GM12878 (cell line): Measurements from ENCODE around the gene GLB1L2. TPM values are rescaled to one million over a fixed set of nuclear protein-coding genes. Genes with fewer than 3 reads are reported as not detected.

ENCODE experiments used
- ATAC-seq: fragments of 200-7000 bp; cut with Tn5 transposase; 3 replicates; pipeline ENCODE4 v1.9.1; 2020; ENCODE audit warnings: mild to moderate bottlenecking, moderate library complexity
- BruUV-seq: library from RNA; stranded (reverse); fragments of 400-500 nt; replicated peaks from 2 replicates; lab custom pipeline; 2021; lab: Mats Ljungman, UMichigan
- CTCF ChIA-PET: fragments of 300-600 bp; sonication (Branson Sonifier 250); formaldehyde crosslinking; extraction: SDS; loops from one replicate; lab custom pipeline; 2021; ENCODE audit warnings: inconsistent platforms; lab: Yijun Ruan, JAX
- POLR2A ChIA-PET: fragments of 350-600 bp; formaldehyde crosslinking; extraction: SDS; loops from one replicate; lab custom pipeline; 2021; ENCODE audit warnings: inconsistent platforms; lab: Charles Lee
- RAD21 ChIA-PET: fragments of 300-600 bp; sonication (Branson Sonifier 250); formaldehyde crosslinking; loops from one replicate; lab custom pipeline; 2023; ENCODE audit warnings: antibody characterized with exemption; ENCODE audit not compliant: unreplicated experiment; lab: Charles Lee
- SMC1A ChIA-PET: fragments of 300-600 bp; sonication (Branson Sonifier 250); formaldehyde crosslinking; loops from one replicate; lab custom pipeline; 2023; ENCODE audit not compliant: unreplicated experiment, uncharacterized antibody; lab: Charles Lee
- DNase-seq: peaks from one replicate; pipeline ENCODE4 v3.0.0-alpha.2; 2011; ENCODE audit warnings: low read depth, low spot score
- FAIRE-seq: peaks from 3 replicates; lab custom pipeline; 2011; peaks lifted over from hg19 to GRCh38; lab: Jason Lieb, UNC
- H2AFZ ChIP-seq: 2 replicates; pipeline ENCODE4 v1.6.0; 2011; ENCODE audit warnings: low read depth, low read length, control low read depth; ENCODE audit not compliant: control insufficient read depth
- H3K27ac ChIP-seq: 2 replicates; pipeline ENCODE4 v1.5.1; 2011; ENCODE audit warnings: control low read depth; ENCODE audit not compliant: control insufficient read depth, insufficient read depth
- H3K27me3 ChIP-seq, 2 experiments: replicated peaks in 1 of 2; 2 replicates each; pipeline versions ENCODE4 v1.6.0 to v1.6.1; 2011; ENCODE audit warnings: low read length in 1 of 2; ENCODE audit not compliant: control insufficient read depth in 2 of 2, insufficient read depth in 2 of 2
- H3K36me3 ChIP-seq, 2 experiments: 2 replicates each; pipeline ENCODE4 v1.5.1; 2011; ENCODE audit warnings: low read length in 1 of 2; ENCODE audit not compliant: control insufficient read depth in 2 of 2, insufficient read depth in 2 of 2
- H3K4me1 ChIP-seq: 2 replicates; pipeline ENCODE4 v1.6.1; 2011; ENCODE audit warnings: mild to moderate bottlenecking, low read length, moderate library complexity, mixed read lengths; ENCODE audit not compliant: control insufficient read depth, insufficient read depth
- H3K4me2 ChIP-seq: 2 replicates; pipeline ENCODE4 v1.6.0; 2011; ENCODE audit warnings: control low read depth; ENCODE audit not compliant: control insufficient read depth, insufficient read depth
- H3K4me3 ChIP-seq: fragments of 200-600 bp; sonication (generic); 2 replicates; pipeline ENCODE4 v1.5.1; 2016
- H3K79me2 ChIP-seq: 2 replicates; pipeline ENCODE4 v1.6.0; 2011; ENCODE audit warnings: low read length; ENCODE audit not compliant: control insufficient read depth, insufficient read depth
- H3K9ac ChIP-seq: 2 replicates; pipeline ENCODE4 v1.8.0; 2011; ENCODE audit warnings: low read length, control low read depth, mixed read lengths; ENCODE audit not compliant: control insufficient read depth, insufficient read depth
- H3K9me3 ChIP-seq: replicated peaks from 3 replicates; pipeline ENCODE4 v1.5.1; 2011; ENCODE audit warnings: mild to moderate bottlenecking, low read length; ENCODE audit not compliant: control insufficient read depth, insufficient read depth
- H4K20me1 ChIP-seq: 2 replicates; pipeline ENCODE4 v1.6.0; 2011; ENCODE audit not compliant: control insufficient read depth, insufficient read depth
- CEBPB ChIP-seq, 2 experiments: fragments of 150-350 bp in 1 of 2; IDR thresholded peaks; 2 replicates each; pipeline ENCODE4 v1.6.1; 2012 to 2014; ENCODE audit warnings: low read depth in 2 of 2, low read length in 2 of 2, borderline replicate concordance in 1 of 2, inconsistent platforms in 1 of 2
- EZH2 ChIP-seq: IDR thresholded peaks from 2 replicates; pipeline ENCODE4 v1.6.1; 2012; ENCODE audit warnings: low read depth, mild to moderate bottlenecking, control low read depth, inconsistent platforms, low read length, borderline replicate concordance; ENCODE audit not compliant: control insufficient read depth
- KDM1A ChIP-seq: fragments of 200-600 bp; sonication (generic); IDR thresholded peaks from 2 replicates; pipeline ENCODE4 v1.6.1; 2016; ENCODE audit warnings: borderline replicate concordance
- PAX5 ChIP-seq: IDR thresholded peaks from 2 replicates; pipeline ENCODE4 v1.6.1; 2011; ENCODE audit warnings: low read depth, low read length, borderline replicate concordance
- USF1 ChIP-seq: IDR thresholded peaks from 2 replicates; pipeline ENCODE4 v1.6.1; 2011; ENCODE audit warnings: borderline replicate concordance, low read depth, mild to moderate bottlenecking, moderate library complexity, mixed read lengths, low read length; ENCODE audit not compliant: insufficient read depth; ENCODE audit errors: extremely low read length
- ZNF384 ChIP-seq: IDR thresholded peaks from 2 replicates; pipeline ENCODE4 v1.6.1; 2012; ENCODE audit warnings: low read depth, mild to moderate bottlenecking, low read length, improper control_type of control experiment, borderline replicate concordance
- ZSCAN29 ChIP-seq: fragments of 450-650 bp; IDR thresholded peaks from 2 replicates; pipeline ENCODE4 v1.6.1; 2017; ENCODE audit warnings: mild to moderate bottlenecking, moderate library complexity
- WGBS: methylation state at CpG from one replicate; pipeline ENCODE4 v1.1.6; 2016; ENCODE audit warnings: low lambda C conversion rate; ENCODE audit not compliant: insufficient replicate concordance, insufficient coverage; ENCODE audit errors: missing lambda C conversion rate; 5-methylcytosine and 5-hydroxymethylcytosine counted together
- in situ Hi-C: fragments of 300-500 bp; cut with MboI; formaldehyde crosslinking; loops from 9 replicates; pipeline ENCODE4 v1.14.3; 2018; ENCODE audit warnings: mixed read lengths
- intact Hi-C: fragments of 100-400 bp; cut with micrococcal nuclease; formaldehyde crosslinking; loops from one replicate; pipeline ENCODE4 v1.14.2; 2022; ENCODE audit not compliant: unreplicated experiment
- polyA plus RNA-seq, 11 experiments: library from polyadenylated mRNA; depleted of rRNA in 4 of 11; unstranded in 6 of 11; stranded (reverse) in 5 of 11; fragments of >200 nt; fragmentation: Nextera tagmentation in 4 of 11; fragmentation: Illumina TruSeq in 1 of 11; extraction: Ambion mirVana in 4 of 11; extraction: Trizol in 1 of 11; gene quantifications; 1 replicate in 1 of 11; 2 replicates in 10 of 11; pipeline versions ENCODE4 v1.2.1 to v1.2.3, GENCODE V29; 2011 to 2016; ENCODE audit warnings: inconsistent platforms in 2 of 11, missing spikeins in 2 of 11, low read depth in 1 of 11
- total RNA-seq, 4 experiments: library from RNA; depleted of rRNA in 3 of 4; stranded (reverse); fragments of >200 nt in 3 of 4; fragmentation: Illumina TruSeq in 1 of 4; extraction: Trizol in 1 of 4; gene quantifications; 2 replicates each; pipeline versions ENCODE4 v1.2.1 to v1.2.3, GENCODE V29; 2013 to 2021
- TF ChIP-seq, protein P1 (sequence below): IDR thresholded peaks from 2 replicates; pipeline ENCODE4 v1.6.1; 2012; ENCODE audit warnings: low read depth, low read length, improper control_type of control experiment
- TF ChIP-seq, protein P2 (sequence below): fragments of 450-650 bp; IDR thresholded peaks from 2 replicates; pipeline ENCODE4 v1.6.1; 2017; ENCODE audit warnings: borderline replicate concordance

GLB1L2 gene
- total and polyA plus RNA-seq, 10 of the 15 experiments (the other 5 are each of a cell fraction or from before 2014, with no cell fraction given): 0.04 to 0.85 (median 0.49) TPM

GRCh38 chr11:134417871-134418840, 86.4 kb downstream of the GLB1L2 start (continued):
- TF ChIP-seq, protein P1, sequence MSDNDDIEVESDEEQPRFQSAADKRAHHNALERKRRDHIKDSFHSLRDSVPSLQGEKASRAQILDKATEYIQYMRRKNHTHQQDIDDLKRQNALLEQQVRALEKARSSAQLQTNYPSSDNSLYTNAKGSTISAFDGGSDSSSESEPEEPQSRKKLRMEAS: no peak
- TF ChIP-seq, all 136 proteins: peak for 1

GRCh38 chr11:134423106-134423505, 91.3 kb downstream of the GLB1L2 start:
- TF ChIP-seq CEBPB (IDR thresholded peaks at IDR 0.05; ENCODE audit: borderline replicate concordance in 1 of 2, low read depth in 2 of 2, low read length in 2 of 2): no peak
- TF ChIP-seq PAX5: no peak
- TF ChIP-seq, protein P2, sequence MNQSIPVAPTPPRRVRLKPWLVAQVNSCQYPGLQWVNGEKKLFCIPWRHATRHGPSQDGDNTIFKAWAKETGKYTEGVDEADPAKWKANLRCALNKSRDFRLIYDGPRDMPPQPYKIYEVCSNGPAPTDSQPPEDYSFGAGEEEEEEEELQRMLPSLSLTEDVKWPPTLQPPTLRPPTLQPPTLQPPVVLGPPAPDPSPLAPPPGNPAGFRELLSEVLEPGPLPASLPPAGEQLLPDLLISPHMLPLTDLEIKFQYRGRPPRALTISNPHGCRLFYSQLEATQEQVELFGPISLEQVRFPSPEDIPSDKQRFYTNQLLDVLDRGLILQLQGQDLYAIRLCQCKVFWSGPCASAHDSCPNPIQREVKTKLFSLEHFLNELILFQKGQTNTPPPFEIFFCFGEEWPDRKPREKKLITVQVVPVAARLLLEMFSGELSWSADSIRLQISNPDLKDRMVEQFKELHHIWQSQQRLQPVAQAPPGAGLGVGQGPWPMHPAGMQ: no peak
- TF ChIP-seq KDM1A: no peak
- TF ChIP-seq ZNF384: no peak
- TF ChIP-seq EZH2: no peak
- no peak for TF ChIP-seq ZSCAN29
- TF ChIP-seq USF1: no peak
- H4K20me1 ChIP-seq: no peaks in the 10 kb centered on the region
- FAIRE-seq: no peak
- H2AFZ ChIP-seq: no peak overlapping the region
- no peak for ATAC-seq
- H3K27me3 ChIP-seq: no peaks in the 10 kb centered on the region; a peak in 2 of 4 replicates
- in situ Hi-C loops (no loop called here), intact Hi-C loops (loop anchor here (5.0 kb wide), 1 partner anchor 49 kb away; no protein-coding TSS in a partner anchor)
- 19% methylated on average over 10 of the region's 10 CpGs for WGBS
- ChIA-PET POLR2A (no interaction called here), CTCF (no interaction called here), SMC1A (no interaction called here), RAD21 (no interaction called here)
- H3K27ac ChIP-seq: no peak overlapping the region
- H3K9me3 ChIP-seq: no peaks in the 10 kb centered on the region
- H3K36me3 ChIP-seq: no peaks in the 10 kb centered on the region
- no TSS peak for BruUV-seq
- H3K4me2 ChIP-seq: no peak overlapping the region
- no peak overlapping the region for H3K4me3 ChIP-seq
- H3K79me2 ChIP-seq: no peaks in the 10 kb centered on the region
- H3K9ac ChIP-seq: no peak overlapping the region
- no peaks in the 10 kb centered on the region for H3K4me1 ChIP-seq
- DNase-seq: no peak
